Measurements from ENCODE around the gene CHD6. TPM values are rescaled to one million over a fixed set of nuclear protein-coding genes. Genes with fewer than 3 reads are reported as not detected.

The CHD6 gene
- total RNA-seq, 6 donors from 2014 or later, result 25.4 to 62.9 (median 35.3) TPM

GRCh38 chr20:41623625-41624375 is 5.6 kb upstream of the CHD6 start:
- Histone ChIP-seq H3K4me3 (no peak overlapping the region), H3K27me3 (no peaks in the 10 kb centered on the region), H3K27ac (no peak overlapping the region), H3K4me1 (peaks cover 0 to 7% (median 3%) of the 10 kb centered on the region in 4 donors), H3K9me3 (no peaks in the 10 kb centered on the region), H3K36me3 (no peaks in the 10 kb centered on the region)
- DNase-seq (no peak), ATAC-seq (ENCODE audit: low FRiP score in 2 of 2) (no peak)
- TF ChIP-seq, protein P1, sequence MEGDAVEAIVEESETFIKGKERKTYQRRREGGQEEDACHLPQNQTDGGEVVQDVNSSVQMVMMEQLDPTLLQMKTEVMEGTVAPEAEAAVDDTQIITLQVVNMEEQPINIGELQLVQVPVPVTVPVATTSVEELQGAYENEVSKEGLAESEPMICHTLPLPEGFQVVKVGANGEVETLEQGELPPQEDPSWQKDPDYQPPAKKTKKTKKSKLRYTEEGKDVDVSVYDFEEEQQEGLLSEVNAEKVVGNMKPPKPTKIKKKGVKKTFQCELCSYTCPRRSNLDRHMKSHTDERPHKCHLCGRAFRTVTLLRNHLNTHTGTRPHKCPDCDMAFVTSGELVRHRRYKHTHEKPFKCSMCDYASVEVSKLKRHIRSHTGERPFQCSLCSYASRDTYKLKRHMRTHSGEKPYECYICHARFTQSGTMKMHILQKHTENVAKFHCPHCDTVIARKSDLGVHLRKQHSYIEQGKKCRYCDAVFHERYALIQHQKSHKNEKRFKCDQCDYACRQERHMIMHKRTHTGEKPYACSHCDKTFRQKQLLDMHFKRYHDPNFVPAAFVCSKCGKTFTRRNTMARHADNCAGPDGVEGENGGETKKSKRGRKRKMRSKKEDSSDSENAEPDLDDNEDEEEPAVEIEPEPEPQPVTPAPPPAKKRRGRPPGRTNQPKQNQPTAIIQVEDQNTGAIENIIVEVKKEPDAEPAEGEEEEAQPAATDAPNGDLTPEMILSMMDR (IDR thresholded peaks at IDR 0.05), result no peak
- TF ChIP-seq POLR2A (IDR thresholded peaks at IDR 0.05), result no peak
- no peak for TF ChIP-seq EP300 (IDR thresholded peaks at IDR 0.05)
- no peak for TF ChIP-seq POLR2AphosphoS5 (IDR thresholded peaks at IDR 0.05)
- WGBS, 2 donors, result 43 to 52% methylated on average over 2 of the region's 2 CpGs

DNA sequence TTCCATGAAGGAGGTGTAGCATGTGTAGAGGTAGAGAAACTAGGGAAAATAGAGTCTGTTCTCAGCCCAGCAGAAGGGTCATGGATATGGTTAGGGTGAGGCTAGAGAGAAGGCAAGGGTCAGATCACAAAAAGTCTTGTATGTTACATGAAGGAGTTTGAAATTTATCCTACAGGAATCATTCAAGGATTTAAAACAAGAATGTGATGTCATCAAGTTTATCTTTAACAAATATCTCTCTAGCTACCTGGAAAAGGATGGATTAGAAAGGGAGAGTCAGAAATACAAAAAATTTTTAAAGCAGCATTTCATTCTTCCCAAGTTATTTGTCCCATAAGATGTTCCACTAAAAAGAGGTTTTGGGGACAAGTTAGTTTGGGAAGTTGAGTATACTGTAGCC is 4.4 kb upstream of the CHD6 start:
- H3K27me3 ChIP-seq, result no peaks in the 10 kb centered on the region
- TF ChIP-seq, protein P1 (IDR thresholded peaks at IDR 0.05), result no peak
- TF ChIP-seq EP300 (IDR thresholded peaks at IDR 0.05), result no peak
- TF ChIP-seq POLR2AphosphoS5 (IDR thresholded peaks at IDR 0.05), result no peak
- TF ChIP-seq POLR2A (IDR thresholded peaks at IDR 0.05), result no peak

GRCh38 chr20:41621971-41622370 is 3.8 kb upstream of the CHD6 start:
- no peaks in the 10 kb centered on the region for H3K9me3 ChIP-seq
- no peaks in the 10 kb centered on the region for H3K27me3 ChIP-seq
- no peak overlapping the region for H3K4me3 ChIP-seq
- 44 to 73% methylated on average over 2 of the region's 2 CpGs for WGBS, 2 donors
- peaks cover 3 to 14% (median 6%) of the 10 kb centered on the region in 4 donors for H3K4me1 ChIP-seq
- no peaks in the 10 kb centered on the region for H3K36me3 ChIP-seq
- DNase-seq (no peak), ATAC-seq (ENCODE audit: low FRiP score in 2 of 2) (no peak)
- no peak overlapping the region for H3K27ac ChIP-seq
- TF ChIP-seq EP300 (IDR thresholded peaks at IDR 0.05), result no peak
- TF ChIP-seq, protein P1 (IDR thresholded peaks at IDR 0.05), result no peak
- TF ChIP-seq POLR2AphosphoS5 (IDR thresholded peaks at IDR 0.05), result no peak
- no peak for TF ChIP-seq POLR2A (IDR thresholded peaks at IDR 0.05)

More for the DNA sequence above, 4.4 kb upstream of the CHD6 start:
- Histone ChIP-seq H3K27ac (no peak overlapping the region), H3K4me1 (peaks cover 0 to 10% (median 3%) of the 10 kb centered on the region in 4 donors), H3K9me3 (no peaks in the 10 kb centered on the region), H3K36me3 (no peaks in the 10 kb centered on the region), H3K4me3 (no peak overlapping the region)
- ATAC-seq (ENCODE audit: low FRiP score in 2 of 2) (no peak), DNase-seq (no peak)

DNA sequence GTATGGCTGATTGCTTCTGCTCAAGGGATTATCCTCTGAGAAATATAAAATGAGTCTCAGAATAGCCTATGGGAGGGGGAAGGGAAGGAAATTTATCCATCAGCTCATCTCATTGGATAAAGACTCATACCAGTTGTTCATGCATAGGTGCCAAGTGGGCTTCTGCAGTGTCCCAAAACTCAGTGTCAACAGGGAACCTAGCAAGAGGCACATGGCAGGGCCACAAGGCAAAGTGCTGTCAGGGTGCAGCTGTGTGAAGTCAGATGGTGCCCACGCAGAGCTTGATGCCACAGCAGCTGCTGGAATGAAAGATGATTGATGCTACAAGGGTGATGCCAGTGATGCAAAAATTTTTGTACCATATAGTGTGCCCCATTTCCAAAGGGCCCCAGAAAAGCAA is 3.2 kb upstream of the CHD6 start:
- H3K36me3 ChIP-seq, result no peaks in the 10 kb centered on the region
- WGBS, 2 donors, result 80 to 100% methylated on average over 1 of the region's 1 CpG
- no peaks in the 10 kb centered on the region for H3K9me3 ChIP-seq
- H3K27ac ChIP-seq, result no peak overlapping the region
- no peaks in the 10 kb centered on the region for H3K27me3 ChIP-seq
- no peak overlapping the region for H3K4me3 ChIP-seq
- peaks cover 9 to 20% (median 12%) of the 10 kb centered on the region in 4 donors for H3K4me1 ChIP-seq
- no peak for ATAC-seq (ENCODE audit: low FRiP score in 2 of 2)
- no peak for DNase-seq
- TF ChIP-seq EP300 (IDR thresholded peaks at IDR 0.05) (no peak), POLR2AphosphoS5 (IDR thresholded peaks at IDR 0.05) (no peak), POLR2A (IDR thresholded peaks at IDR 0.05) (no peak)
- TF ChIP-seq, protein P1 (IDR thresholded peaks at IDR 0.05), result no peak

Measured in upper lobe of left lung (tissue), 6 donors.